MM.1S (cell line): ENCODE data around the gene TRIM14.

ENCODE experiments used
- CTCF ChIP-seq: fragments of 300-600 bp; sonication (generic); IDR thresholded peaks from 2 replicates; pipeline ENCODE4 v1.5.1; 2016; ENCODE audit warnings: antibody characterized with exemption, low read length, mixed read lengths
- EZH2 ChIP-seq: fragments of 300-600 bp; sonication (generic); optimal IDR thresholded peaks from 2 replicates; pipeline ENCODE3; 2017; ENCODE audit warnings: low read depth, mild to moderate bottlenecking, antibody characterized with exemption, low read length, mixed read lengths
- EZH2phosphoT487 ChIP-seq: fragments of 300-600 bp; sonication (generic); IDR thresholded peaks from 2 replicates; pipeline ENCODE4 v1.6.1; 2018; ENCODE audit warnings: antibody characterized with exemption, low read length

GRCh38 chr9:98135938-98136337 is 16.9 kb upstream of the TRIM14 start:
- TF ChIP-seq EZH2phosphoT487 = no peak
- TF ChIP-seq CTCF = no peak
- TF ChIP-seq EZH2 = no peak
